HG02571 (cell line): ENCODE measurements around the gene ARL11.
A peak's percentile ranks its signal among the peaks of the same experiment; 100 is the strongest.
"Not testable (repeated sequence)": the region's sequence is repeated elsewhere in the genome, so short reads cannot be mapped to it uniquely, and the experiment has no call there.

Source experiments
- ATAC-seq: cut with Tn5 transposase; IDR thresholded peaks from one replicate; pipeline ENCODE4 v1.9.1; 2021; ENCODE audit warnings: mild to moderate bottlenecking, moderate library complexity; ENCODE audit not compliant: unreplicated experiment

Gene ARL11

GRCh38 chr13:49627831-49628652 is at the start of gene ARL11:
Gene ARL11 (plus strand): TSS chr13:49628507. CDS start chr13:49630448, 1,941 bp downstream.
- peak; percentile 91 for ATAC-seq

GRCh38 chr13:49579501-49579900 is 48.8 kb upstream of the ARL11 start:
- ATAC-seq: no peak

GRCh38 chr13:49580980-49581680 is 47.2 kb upstream of the ARL11 start:
- no peak for ATAC-seq

DNA sequence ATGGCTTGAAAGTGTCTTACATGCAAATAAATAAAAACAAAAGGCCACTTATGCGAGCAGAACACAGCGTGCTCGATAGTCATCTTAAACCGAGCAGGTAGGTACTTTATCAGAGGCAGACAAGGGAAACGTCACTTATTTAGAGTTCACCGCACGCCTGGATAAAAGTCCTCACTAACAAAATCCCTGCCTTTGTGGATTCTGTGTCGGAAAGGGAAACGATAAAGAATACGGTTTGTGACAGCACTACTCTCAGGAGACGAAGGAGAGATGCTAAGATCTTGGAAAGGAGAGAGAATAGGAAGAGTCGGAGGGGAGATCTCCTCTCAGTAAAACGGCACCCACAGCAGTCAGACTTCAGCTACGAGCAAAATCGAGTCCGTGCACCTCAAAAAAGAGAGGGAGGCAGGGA is 43.5 kb upstream of the ARL11 start:
- ATAC-seq: peak; percentile 5

GRCh38 chr13:49585220-49586157 is 42.8 kb upstream of the ARL11 start, which contains the start of gene RCBTB1:
Gene RCBTB1 (minus strand): TSS chr13:49585558. CDS start chr13:49567279, 18,279 bp downstream.
- ATAC-seq: peak; percentile 90

DNA sequence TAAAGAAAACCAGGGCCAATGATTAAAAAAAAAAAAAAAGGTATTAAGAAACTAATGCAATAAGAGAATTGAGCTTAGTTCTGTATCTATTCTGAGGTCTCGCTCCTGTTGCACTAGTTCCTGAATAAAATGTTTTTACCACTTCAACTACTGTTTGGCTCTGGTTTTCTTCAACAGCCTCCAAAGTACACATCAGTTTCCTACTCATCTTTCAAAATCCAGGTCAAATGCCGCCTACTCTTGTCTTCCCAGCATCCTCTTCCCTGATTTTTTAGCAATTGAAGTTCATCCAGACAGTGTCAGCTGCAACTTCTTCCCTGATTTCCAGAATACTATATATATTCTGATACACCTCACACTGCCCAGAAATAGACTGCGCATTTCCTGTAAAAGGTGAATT is 41.6 kb upstream of the ARL11 start:
- ATAC-seq: no peak

GRCh38 chr13:49587311-49587847 is 40.9 kb upstream of the ARL11 start:
- ATAC-seq: no peak

GRCh38 chr13:49590714-49591113 is 37.6 kb upstream of the ARL11 start:
- ATAC-seq: not testable (repeated sequence)

GRCh38 chr13:49593876-49594275 is 34.4 kb upstream of the ARL11 start:
- ATAC-seq: not testable (repeated sequence)

- ATAC-seq: no peak
Measured at GRCh38 chr13:49594576-49594975, 33.7 kb upstream of the ARL11 start.

GRCh38 chr13:49596221-49596620 is 32.1 kb upstream of the ARL11 start:
- no peak for ATAC-seq

DNA sequence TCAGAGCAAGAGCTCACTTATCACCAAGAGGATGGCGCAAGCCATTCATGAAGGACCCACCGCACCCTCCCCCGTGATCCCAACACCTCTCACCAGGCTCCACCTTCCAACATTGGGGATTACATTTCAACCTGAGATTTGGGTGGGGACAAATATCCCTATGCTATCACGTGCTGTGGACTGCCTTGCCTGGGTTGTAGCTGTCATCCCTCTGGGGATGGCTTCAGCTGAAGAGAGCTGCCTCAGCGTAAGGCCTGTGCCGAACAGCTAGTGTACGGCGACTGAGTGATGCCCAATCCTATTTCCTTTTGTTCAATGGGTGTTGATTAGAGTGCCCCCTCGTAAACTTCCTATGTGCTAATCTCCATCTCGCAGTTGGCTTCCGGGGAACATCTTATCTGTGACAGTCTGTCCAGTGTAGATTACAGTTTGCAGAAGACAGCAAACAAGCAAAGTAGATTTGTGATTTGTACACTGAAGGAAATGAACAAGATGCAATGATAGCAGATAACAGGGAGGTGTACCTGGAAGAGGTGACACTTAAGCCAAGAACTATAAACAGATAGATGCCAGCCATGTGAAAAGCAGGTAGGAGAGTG is 31.2 kb upstream of the ARL11 start:
- ATAC-seq: no peak

DNA sequence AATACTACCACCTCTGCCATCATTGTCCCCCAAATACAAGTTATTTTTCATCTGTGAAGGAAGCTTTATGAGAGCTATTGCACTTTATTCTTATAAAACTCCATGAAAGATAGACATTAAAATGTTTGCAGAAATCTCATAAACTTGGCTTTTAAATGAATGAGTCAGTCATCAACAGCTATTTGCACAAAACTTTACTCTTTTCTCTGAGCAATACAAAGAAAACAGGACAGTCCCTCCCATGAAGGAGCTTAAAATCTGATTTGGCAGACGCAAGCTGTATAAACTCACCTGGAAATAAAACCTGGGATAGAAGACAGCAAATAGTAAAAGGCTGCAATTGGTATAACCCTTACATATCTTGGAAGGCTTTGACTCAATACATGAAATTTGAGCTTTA is 26.3 kb upstream of the ARL11 start:
- ATAC-seq: no peak

DNA sequence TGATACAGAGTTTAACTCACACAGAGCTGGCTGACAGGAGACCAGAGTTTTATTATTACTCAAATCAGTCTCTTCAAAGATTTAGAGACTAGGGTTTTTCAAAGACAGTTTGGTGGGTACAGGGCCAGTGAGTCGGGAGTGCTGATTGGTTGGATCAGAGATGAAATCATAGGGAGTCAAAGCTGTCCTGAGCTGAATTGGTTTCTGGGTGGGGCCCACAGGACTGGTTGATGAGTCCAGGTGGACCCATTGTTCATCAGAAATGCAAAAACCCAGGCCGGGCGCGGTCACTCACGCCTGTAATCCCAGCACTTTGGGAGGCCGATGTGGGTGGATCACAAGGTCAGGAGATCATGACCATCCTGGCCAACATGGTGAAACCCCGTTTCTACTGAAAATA is 25.7 kb upstream of the ARL11 start:
- ATAC-seq: not testable (repeated sequence)

- ATAC-seq: no peak
Measured at GRCh38 chr13:49604570-49604969, 23.7 kb upstream of the ARL11 start.

- peak; percentile 86 for ATAC-seq
Measured at GRCh38 chr13:49606747-49607648, 21.3 kb upstream of the ARL11 start.

DNA sequence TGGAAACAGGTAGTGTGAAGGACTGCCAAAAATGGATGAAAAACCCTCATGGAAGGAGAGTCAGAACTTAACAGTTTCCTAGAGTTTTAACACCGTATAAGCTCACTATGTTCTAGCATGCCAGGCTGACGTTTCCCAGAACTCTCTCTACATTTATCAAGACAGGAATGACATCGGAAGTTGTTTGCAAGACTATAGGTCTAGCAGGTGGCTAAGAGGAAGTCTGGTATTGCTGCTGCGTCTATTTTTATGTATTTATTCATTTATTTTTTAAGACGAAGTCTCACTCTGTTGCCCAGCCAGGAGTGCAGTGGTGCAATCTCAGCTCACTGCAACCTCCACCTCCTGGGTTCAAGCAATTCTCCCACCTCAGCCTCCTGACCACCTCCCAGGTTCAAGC is 20.5 kb upstream of the ARL11 start:
- ATAC-seq: no peak

DNA sequence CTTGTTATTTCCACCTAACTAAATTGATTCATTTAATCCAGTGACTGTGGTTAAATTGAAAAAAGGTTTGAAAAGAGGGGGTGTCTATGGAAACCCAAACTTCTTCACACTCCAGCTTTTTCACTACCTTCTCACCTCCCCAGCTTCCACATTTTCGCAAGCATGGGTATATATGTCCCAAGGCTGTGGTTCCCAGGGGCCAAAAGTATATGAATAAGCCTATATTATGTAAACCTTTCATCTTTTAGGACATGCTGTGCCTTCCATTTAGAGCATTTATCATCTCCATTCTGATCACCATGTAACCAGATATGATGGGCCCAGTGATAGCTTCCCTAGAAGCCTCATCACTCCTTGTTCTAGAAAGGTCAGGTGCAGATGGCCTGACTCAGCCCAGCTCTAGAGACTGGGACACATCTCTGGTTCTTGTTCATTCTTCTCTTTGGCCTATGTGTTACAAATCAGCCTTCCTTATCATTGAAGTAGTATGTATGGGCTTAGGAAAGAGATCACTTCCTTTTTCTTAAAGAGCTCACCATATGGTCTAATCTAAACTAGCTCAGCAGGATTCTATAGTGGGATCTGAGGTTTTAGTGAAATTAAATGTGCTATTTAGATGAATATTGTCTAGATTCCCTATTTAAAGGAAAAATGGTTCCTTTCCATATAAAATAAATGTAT is 19.5 kb upstream of the ARL11 start:
- ATAC-seq: no peak

GRCh38 chr13:49610176-49610575 is 18.1 kb upstream of the ARL11 start:
- no peak for ATAC-seq
